ENCODE data around the gene TMED1. TPM values are rescaled to one million over a fixed set of nuclear protein-coding genes. Genes with fewer than 3 reads are reported as not detected.
A peak's percentile ranks its signal among the peaks of the same experiment; 100 is the strongest.

TMED1 gene
- total and polyA plus RNA-seq, 4 donors, result 25.8 to 49.8 (median 33.9) TPM

GRCh38 chr19:10868872-10869547, 33.0 kb upstream of the TMED1 start:
- no peaks in the 10 kb centered on the region for H3K9me3 ChIP-seq (ENCODE audit: control insufficient read depth in 4 of 4, insufficient read depth in 3 of 4, low read length in 3 of 4)
- H3K9ac ChIP-seq (ENCODE audit: insufficient read depth in 1 of 2, low read length in 2 of 2), result no peak overlapping the region
- H3K4me1 ChIP-seq (ENCODE audit: control insufficient read depth in 5 of 5, insufficient read depth in 5 of 5, low read length in 5 of 5), result peaks cover 0 to 8% (median 3%) of the 10 kb centered on the region in 5 donors
- H3K27ac ChIP-seq (ENCODE audit: low read depth in 1 of 2, low read length in 1 of 2), result no peak overlapping the region
- H3K36me3 ChIP-seq (ENCODE audit: control insufficient read depth in 4 of 4, insufficient read depth in 4 of 4, low read length in 4 of 4), result no peaks in the 10 kb centered on the region
- ATAC-seq (ENCODE audit: insufficient read depth, low FRiP score), result no peak
- no peak for TF ChIP-seq CTCF (IDR thresholded peaks at IDR 0.05; ENCODE audit: control extremely low read depth, extremely low read depth)
- H3K27me3 ChIP-seq (ENCODE audit: control insufficient read depth in 3 of 3, insufficient read depth in 3 of 3, low read length in 2 of 3), result no peaks in the 10 kb centered on the region
- no peak overlapping the region for H3K4me3 ChIP-seq
- DNase-seq, result no peak
- WGBS, 2 donors, result 93 to 96% methylated on average over 10 of the region's 10 CpGs

GRCh38 chr19:10866495-10866894, 30.5 kb upstream of the TMED1 start:
- WGBS, 2 donors, result 80% methylated on average over 10 of the region's 10 CpGs
- H3K4me3 ChIP-seq, result no peak overlapping the region
- H3K36me3 ChIP-seq (ENCODE audit: control insufficient read depth in 4 of 4, insufficient read depth in 4 of 4, low read length in 4 of 4), result no peaks in the 10 kb centered on the region
- no peak for DNase-seq
- H3K27ac ChIP-seq (ENCODE audit: low read depth in 1 of 2, low read length in 1 of 2), result no peak overlapping the region
- peaks cover 0 to 3% (median 0%) of the 10 kb centered on the region in 5 donors for H3K4me1 ChIP-seq (ENCODE audit: control insufficient read depth in 5 of 5, insufficient read depth in 5 of 5, low read length in 5 of 5)
- TF ChIP-seq CTCF (IDR thresholded peaks at IDR 0.05; ENCODE audit: control extremely low read depth, extremely low read depth), result no peak
- ATAC-seq (ENCODE audit: insufficient read depth, low FRiP score), result no peak
- H3K9me3 ChIP-seq (ENCODE audit: control insufficient read depth in 4 of 4, insufficient read depth in 3 of 4, low read length in 3 of 4), result no peaks in the 10 kb centered on the region
- no peaks in the 10 kb centered on the region for H3K27me3 ChIP-seq (ENCODE audit: control insufficient read depth in 3 of 3, insufficient read depth in 3 of 3, low read length in 2 of 3)
- no peak overlapping the region for H3K9ac ChIP-seq (ENCODE audit: insufficient read depth in 1 of 2, low read length in 2 of 2)

GRCh38 chr19:10864538-10864899, 28.5 kb upstream of the TMED1 start:
- whole genome bisulfite sequencing, 2 donors, result 16 to 26% methylated on average over 6 of the region's 6 CpGs
- peak; percentile 82 to 86 (median 83) for DNase-seq

More at GRCh38 chr19:10864538-10864899, 28.5 kb upstream of the TMED1 start:
- no peak overlapping the region for H3K4me3 ChIP-seq
- TF ChIP-seq CTCF (IDR thresholded peaks at IDR 0.05; ENCODE audit: control extremely low read depth, extremely low read depth), result peak; percentile 74
- no peak overlapping the region for H3K27ac ChIP-seq (ENCODE audit: low read depth in 1 of 2, low read length in 1 of 2)
- ATAC-seq (ENCODE audit: insufficient read depth, low FRiP score), result peak; percentile 78
- no peaks in the 10 kb centered on the region for H3K27me3 ChIP-seq (ENCODE audit: control insufficient read depth in 3 of 3, insufficient read depth in 3 of 3, low read length in 2 of 3)
- no peaks in the 10 kb centered on the region for H3K9me3 ChIP-seq (ENCODE audit: control insufficient read depth in 4 of 4, insufficient read depth in 3 of 4, low read length in 3 of 4)
- peaks cover 0 to 3% (median 0%) of the 10 kb centered on the region in 5 donors for H3K4me1 ChIP-seq (ENCODE audit: control insufficient read depth in 5 of 5, insufficient read depth in 5 of 5, low read length in 5 of 5)
- no peak overlapping the region for H3K9ac ChIP-seq (ENCODE audit: insufficient read depth in 1 of 2, low read length in 2 of 2)
- H3K36me3 ChIP-seq (ENCODE audit: control insufficient read depth in 4 of 4, insufficient read depth in 4 of 4, low read length in 4 of 4), result no peaks in the 10 kb centered on the region

All from lung (tissue), 12 donors.